DMS153 treated with DMSO at 0.1 percent for 48 hours (cell line): ENCODE results near the gene KDM2B.

Experiments
- DNase-seq: peaks from one replicate; lab custom pipeline; 2025; ENCODE audit not compliant: unreplicated experiment; lab: John Stamatoyannopoulos, UW

KDM2B gene

GRCh38 chr12:121531356-121531750, 49.5 kb downstream of the KDM2B start:
- DNase-seq = no peak

GRCh38 chr12:121530600-121531355, 50.0 kb downstream of the KDM2B start:
- DNase-seq = no peak

DNA sequence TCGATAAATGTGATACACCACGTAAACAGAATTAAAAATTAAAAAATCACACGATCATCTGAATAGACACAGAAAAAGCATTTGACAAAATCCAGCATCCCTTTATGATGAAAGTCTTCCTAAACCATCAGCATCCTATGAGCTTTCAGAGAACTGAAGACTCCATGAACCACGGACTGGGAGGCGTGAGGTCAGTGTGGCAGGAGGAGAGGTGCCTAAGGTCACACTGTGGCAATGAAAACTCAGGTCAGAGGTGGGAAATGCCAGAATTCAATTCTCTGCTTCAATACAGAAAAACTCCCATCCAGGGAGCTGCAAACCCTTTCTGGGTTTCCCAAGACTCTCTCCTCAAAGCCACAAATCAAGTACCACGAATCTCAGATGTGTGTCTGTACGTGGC, 51.6 kb downstream of the KDM2B start:
- no peak for DNase-seq

- DNase-seq = no peak
These were observed 55.4 kb downstream of the KDM2B start for GRCh38 chr12:121525411-121525810.

DNA sequence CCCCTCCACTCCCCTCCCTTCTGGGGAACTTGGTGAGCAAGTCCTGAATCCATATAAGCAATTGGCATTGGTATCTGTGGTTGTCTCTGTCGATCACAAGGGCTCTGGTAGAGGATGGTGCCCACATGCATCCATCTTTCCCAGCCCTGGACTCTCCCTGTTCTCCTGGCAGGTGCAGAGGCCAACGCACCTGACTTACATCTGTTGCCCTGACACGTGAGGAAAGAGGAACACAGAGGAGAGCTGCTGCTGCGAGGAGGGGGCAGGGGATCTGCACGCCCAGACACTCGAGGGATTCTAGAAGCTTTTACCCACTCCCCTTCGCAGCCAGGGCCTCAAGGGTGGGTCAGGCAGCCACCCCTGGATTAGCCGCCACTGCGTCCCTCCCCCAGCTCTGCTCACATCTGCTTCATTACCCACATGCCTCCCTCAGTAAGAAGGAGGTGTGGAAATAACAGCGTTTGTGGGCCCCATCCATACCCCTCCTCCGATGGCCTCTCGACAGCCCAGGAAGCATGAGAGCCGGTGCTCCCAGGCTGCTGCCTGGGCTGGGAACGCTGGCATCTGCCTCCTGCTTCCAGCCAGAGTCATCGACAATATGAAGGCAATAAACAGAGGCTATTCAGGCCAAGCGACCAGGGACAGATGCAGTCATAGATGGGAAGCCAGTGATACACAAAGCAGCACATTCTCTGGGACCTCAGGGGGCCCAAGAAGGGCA, 56.5 kb downstream of the KDM2B start:
- DNase-seq = no peak

GRCh38 chr12:121523741-121524140, 57.1 kb downstream of the KDM2B start:
- no peak for DNase-seq

- no peak for DNase-seq
These were observed 57.9 kb downstream of the KDM2B start for GRCh38 chr12:121522971-121523370.

GRCh38 chr12:121520586-121521086, 60.2 kb downstream of the KDM2B start:
- no peak for DNase-seq

- DNase-seq = no peak
These were observed 60.7 kb downstream of the KDM2B start for GRCh38 chr12:121520119-121520518.

DNA sequence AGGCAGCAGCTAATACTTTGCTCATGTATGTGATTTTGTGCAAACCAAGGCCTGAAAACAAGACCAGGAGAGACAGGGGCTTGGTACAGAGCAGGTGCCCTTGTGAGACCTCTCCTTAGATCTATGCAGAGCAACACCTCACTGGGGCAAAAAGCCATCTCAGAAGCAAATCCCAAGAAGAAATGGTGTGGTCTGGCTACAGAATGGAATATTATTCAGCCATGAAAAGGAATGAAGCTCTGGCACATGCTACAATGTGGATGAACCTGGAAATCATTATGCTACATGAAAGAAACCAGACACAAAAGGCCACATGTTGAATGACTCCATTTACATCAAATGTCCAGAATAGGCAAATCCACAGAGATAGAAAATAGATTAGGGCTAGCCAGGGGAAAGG, 61.6 kb downstream of the KDM2B start:
- DNase-seq = no peak

DNA sequence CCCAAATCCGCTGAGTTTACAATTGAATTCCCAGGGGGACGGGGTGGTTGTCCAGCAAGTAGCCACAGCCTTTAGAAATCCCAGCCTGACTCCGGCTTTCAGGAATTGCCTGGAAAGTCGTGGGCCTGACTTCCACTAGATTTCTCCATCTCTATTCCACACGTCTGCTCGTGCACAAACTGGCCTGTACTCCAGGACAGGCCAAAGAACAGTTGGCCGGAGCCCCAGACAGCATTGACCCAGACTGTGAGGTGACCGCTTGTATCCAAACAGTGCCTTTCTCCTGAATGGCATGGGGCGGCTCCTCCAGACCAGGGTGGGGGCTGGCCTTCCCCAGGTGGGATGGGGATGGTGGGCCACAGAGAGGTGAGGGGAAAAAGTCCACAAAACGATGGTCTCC, 62.2 kb downstream of the KDM2B start:
- no peak for DNase-seq

DNA sequence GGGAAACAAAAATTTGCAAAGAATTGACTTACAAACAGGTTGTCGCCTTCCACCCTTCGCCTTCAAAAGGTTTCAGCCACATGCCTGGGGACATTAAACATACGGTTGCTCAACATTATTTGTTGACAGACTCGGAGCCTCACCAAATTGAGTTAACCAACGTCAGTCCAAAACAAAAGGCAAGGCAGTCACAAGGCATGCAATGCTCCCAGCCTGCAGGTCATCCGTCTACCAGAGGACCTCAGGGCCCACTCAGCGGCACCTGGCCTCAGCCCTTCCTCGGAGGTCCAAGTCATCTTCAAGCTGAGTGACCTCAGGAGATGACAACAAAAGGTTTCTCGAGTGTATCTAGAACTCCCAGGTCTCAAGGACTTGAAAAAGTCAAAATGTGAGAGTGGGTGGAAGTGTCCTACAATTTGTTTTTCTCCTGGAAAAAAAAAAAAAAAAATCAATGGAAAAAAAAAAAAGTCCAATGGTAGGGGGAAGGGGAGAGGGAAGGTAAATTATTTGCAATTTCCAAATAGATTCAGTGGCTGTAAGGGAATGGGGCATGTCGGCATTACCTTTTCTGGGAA, 64.3 kb downstream of the KDM2B start:
- no peak for DNase-seq

DNA sequence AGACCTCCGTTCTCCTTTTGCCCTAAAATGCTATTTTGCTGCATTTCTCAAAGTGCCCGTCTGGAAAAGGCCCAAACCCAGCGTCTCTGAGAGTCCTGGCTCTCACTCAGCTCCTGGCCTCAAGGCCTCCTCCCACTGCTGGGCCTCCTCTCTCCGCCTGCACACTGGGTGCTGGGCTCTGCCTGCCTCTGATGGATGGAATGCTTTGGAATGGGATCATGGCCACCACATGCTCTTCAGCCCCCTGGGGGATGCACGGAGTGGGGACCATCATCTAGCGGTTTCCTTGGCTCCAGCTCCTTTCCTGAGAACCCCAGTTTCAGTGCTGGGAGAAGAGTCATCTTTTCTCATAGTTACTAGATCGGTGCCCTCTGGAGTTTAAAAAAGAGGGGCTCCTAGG, 65.2 kb downstream of the KDM2B start:
- no peak for DNase-seq

- DNase-seq = no peak
These were observed 66.6 kb downstream of the KDM2B start for GRCh38 chr12:121514184-121514742.

- peak; percentile 52 for DNase-seq
These were observed 67.2 kb downstream of the KDM2B start for GRCh38 chr12:121513464-121514183.

GRCh38 chr12:121512561-121512960, 68.3 kb downstream of the KDM2B start:
- no peak for DNase-seq

- DNase-seq = no peak
These were observed 68.9 kb downstream of the KDM2B start for GRCh38 chr12:121511916-121512315.

DNA sequence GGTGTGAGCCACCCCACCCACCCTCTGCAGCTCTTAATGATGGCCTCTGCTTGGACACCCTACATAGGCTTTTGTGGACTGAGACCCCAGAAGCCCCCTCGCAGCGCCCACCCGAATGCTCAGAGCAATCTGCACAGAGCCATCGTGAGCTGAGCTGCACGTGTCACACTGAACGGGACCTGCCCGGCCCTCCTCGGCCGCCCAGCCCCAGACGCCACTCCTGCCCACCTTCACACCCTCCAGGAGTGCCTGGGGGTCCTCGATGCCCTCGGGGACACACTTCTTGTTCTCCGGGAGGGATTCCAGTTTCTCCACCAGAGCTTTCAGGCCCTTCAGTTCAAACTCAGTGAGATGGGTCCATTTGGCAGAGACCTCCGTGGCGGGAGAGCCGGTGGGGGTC, 71.5 kb downstream of the KDM2B start:
- no peak for DNase-seq

DNA sequence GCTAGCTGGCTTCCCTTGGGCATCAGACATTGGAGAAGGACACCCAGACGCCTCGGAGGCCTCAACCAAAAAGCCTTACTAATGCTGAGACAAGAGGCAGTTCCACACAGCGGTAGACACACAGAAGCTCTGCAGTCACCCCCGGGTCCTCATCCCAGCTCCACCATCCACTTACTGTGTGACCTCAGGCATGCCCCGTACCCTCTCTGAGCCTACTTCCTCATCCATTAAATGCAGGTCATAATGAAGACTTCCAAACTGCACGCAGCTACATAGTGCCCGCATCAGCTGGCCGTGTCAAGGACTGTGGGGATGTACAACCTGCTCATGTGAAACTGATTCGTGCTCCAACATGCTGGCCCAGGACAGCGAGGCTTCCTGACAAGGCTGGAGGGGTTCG, 72.3 kb downstream of the KDM2B start:
- DNase-seq = no peak

DNA sequence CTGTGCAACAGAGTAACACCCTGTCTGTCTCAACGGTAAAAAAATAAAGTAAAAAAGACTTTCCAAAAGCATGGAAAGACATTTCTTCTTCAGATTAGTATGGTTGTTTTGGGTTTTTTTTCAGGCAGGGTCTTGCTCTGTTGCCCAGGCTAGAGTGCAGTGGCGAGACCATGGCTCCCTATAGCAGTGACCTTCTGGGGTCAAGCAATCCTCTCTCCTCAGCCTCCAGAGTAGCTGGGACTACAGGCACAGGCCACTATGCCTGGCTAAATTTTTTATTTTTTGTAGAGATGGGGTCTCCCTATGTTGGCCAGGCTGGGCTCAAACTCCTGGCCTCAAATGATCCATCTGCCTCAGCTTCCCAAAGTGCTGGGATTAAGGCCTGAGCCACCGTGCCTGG, 72.8 kb downstream of the KDM2B start:
- no peak for DNase-seq

DNA sequence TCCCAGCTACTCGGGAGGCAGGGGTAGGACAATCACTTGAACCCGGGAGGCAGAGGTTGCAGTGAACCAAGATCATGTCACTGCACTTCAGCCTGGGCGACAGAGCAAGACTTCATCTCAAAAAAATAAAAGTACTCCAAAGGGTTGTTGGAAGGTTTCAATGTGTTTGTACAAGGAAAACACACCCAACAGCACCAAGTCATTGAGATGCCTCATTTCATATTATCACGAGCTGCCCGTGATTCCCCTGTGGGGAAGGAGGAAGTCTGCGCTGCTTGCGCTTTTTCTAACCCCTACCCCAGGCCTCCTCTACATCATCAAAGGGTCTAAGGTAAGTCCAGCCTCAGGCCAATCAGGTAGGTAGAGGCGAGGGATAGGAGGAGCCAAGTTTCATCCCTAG, 73.6 kb downstream of the KDM2B start:
- no peak for DNase-seq
